Muscle of leg (tissue), 11 donors: ENCODE data around the gene TACC2. TPM values are rescaled to one million over a fixed set of nuclear protein-coding genes. Genes with fewer than 3 reads are reported as not detected.

Source experiments
- DNase-seq: peaks from one replicate; pipeline ENCODE4 v3.0.0; 2013
- H3K27ac ChIP-seq: one replicate; pipeline ENCODE4 v1.5.1; 2013; ENCODE audit warnings: mild to moderate bottlenecking, low read length, control low read depth
- H3K27me3 ChIP-seq: one replicate; pipeline ENCODE4 v1.6.1; 2013; ENCODE audit warnings: low read length; ENCODE audit not compliant: control insufficient read depth, insufficient read depth
- H3K36me3 ChIP-seq: one replicate; pipeline ENCODE4 v1.6.1; 2013; ENCODE audit warnings: low read length; ENCODE audit not compliant: control insufficient read depth, insufficient read depth
- H3K4me1 ChIP-seq: one replicate; pipeline ENCODE4 v1.6.1; 2013; ENCODE audit warnings: low read length; ENCODE audit not compliant: control insufficient read depth, insufficient read depth
- H3K4me3 ChIP-seq: one replicate; pipeline ENCODE4 v1.5.1; 2013; ENCODE audit warnings: low read length, control low read depth
- H3K9me3 ChIP-seq: replicated peaks from 2 replicates; pipeline ENCODE4 v1.6.1; 2013; ENCODE audit warnings: low read depth, low read length; ENCODE audit not compliant: control insufficient read depth
- WGBS: methylation state at CpG from one replicate; pipeline ENCODE4 v1.1.5; 2013; ENCODE audit warnings: missing lambda C conversion rate; ENCODE audit not compliant: insufficient coverage; 5-methylcytosine and 5-hydroxymethylcytosine counted together
- polyA plus RNA-seq, 8 donors: library from polyadenylated mRNA; unstranded; fragments of 120-200 nt; gene quantifications; one replicate each; pipeline versions ENCODE4 v1.2.1 to v1.2.3, GENCODE V29; 2013; ENCODE audit warnings: inconsistent platforms in 1 of 8, low replicate concordance in 1 of 8; ENCODE audit not compliant: insufficient read length in 8 of 8, insufficient read depth in 1 of 8
- total RNA-seq: library from RNA; stranded (reverse); fragments of 120-200 nt; gene quantifications from one replicate; pipeline ENCODE4 v1.2.4, GENCODE V29; 2013

Gene TACC2
- total and polyA plus RNA-seq, 9 donors: 53.6 to 132 (median 104) TPM

DNA sequence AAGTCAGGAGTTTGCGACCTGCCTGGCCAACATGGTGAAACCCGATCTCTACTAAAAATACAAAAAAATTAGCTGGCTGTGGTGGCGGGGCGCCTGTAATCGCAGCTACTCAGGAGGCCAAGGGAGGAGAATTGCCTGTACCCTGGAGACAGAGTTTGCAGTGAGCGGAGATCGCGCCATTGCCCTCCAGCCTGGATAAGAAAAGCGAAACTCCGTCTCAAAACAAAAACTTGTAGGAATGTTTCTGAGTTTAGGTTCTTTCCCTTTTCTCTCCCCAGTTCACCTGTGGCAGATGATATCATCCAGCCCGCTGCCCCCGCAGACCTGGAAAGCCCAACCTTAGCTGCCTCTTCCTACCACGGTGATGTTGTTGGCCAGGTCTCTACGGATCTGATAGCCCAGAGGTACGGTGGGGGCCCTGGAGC, 143.4 kb downstream of the TACC2 start:
- Histone ChIP-seq H3K27me3 (no peaks in the 10 kb centered on the region), H3K36me3 (peaks cover 41% of the 10 kb centered on the region), H3K4me1 (peaks cover 33% of the 10 kb centered on the region), H3K9me3 (no peaks in the 10 kb centered on the region), H3K4me3 (no peak overlapping the region), H3K27ac (no peak overlapping the region)
- DNase-seq: no peak
- WGBS: 35% methylated on average over 4 of the region's 15 CpGs

DNA sequence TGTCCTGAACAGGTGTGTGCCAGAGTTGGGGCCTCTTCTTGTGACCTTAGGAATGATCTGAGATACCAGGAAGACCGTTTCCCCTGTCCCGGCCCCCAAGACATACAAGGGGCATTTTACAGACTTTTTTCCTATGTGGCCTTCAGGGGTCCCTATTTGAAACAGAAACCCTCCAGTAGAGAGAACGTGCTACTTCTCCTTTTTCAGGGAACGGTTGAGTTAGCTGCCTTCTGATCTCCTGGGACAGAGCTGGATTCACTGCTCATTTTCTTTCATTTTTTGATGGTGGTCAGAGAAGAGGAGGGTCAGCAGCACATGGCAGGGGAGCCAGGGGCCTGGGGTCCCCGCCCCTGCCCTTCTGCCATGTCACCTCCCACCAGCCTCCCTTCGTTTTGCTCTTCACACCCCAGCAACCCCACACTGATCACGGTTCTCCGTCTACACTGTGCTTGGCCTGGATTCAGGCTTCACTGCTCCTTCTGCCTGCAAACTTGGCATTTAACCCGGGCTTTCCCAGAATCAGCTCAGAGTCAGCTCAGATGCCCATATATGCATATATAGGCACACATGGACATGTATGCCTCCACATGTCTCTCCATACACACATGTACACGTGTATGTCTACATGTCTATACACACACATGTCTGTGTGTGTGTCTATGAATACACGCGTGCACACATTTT, 144.1 kb downstream of the TACC2 start:
- DNase-seq: no peak
- Histone ChIP-seq H3K4me3 (no peak overlapping the region), H3K27ac (no peak overlapping the region), H3K36me3 (peaks cover 46% of the 10 kb centered on the region), H3K9me3 (no peaks in the 10 kb centered on the region), H3K27me3 (no peaks in the 10 kb centered on the region), H3K4me1 (peaks cover 26% of the 10 kb centered on the region)
- WGBS: 62% methylated on average over 7 of the region's 12 CpGs

GRCh38 chr10:122135251-122136025, 146.5 kb downstream of the TACC2 start:
- no peak overlapping the region for H3K27ac ChIP-seq
- no peak for DNase-seq
- no peak overlapping the region for H3K4me3 ChIP-seq
- peaks cover 48% of the 10 kb centered on the region for H3K36me3 ChIP-seq
- no peaks in the 10 kb centered on the region for H3K27me3 ChIP-seq
- H3K4me1 ChIP-seq: peaks cover 38% of the 10 kb centered on the region
- 95% methylated on average over 10 of the region's 13 CpGs for WGBS
- no peaks in the 10 kb centered on the region for H3K9me3 ChIP-seq

DNA sequence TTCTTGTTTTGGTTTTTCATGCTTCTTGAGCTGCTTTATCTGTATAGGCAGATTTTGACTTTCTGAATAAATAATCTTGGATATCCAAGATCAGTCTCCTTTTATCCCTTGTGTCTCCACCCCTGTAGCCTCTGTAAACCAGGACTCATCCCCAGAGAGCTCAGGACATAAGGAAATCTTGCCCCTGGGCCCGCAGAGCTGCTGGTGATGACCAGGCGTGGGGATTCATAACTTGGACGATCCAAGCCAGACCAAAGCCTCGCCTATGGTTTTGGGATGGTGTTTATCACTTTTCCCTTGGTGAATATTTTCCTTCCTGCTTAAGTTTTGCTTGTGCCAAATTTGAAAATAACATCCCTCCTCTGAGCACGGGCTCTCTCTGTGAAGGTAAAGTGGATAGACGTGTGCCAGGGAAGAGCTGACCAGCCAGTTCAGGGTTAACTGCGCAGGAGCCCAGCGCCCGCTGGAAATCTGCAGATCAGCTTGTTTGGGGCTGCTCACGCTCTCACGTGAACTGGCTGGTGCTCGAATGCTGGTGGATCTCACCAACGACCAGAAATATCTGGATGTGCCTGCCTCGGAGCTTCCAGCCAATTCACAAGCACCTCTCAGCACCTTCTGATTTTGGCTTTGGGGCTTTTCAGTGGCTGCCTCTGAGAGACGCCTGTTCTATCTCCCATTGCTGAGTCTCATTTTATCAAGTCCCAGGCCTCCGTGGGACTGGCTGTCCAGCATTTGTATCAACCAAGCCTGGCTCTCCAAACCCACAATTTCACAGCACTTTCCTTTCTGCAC, 150.1 kb downstream of the TACC2 start:
- H3K36me3 ChIP-seq: peaks cover 39% of the 10 kb centered on the region
- peak; percentile 25 for DNase-seq
- WGBS: 29% methylated on average over 11 of the region's 16 CpGs
- peaks cover 53% of the 10 kb centered on the region for H3K4me1 ChIP-seq
- no peak overlapping the region for H3K4me3 ChIP-seq
- no peaks in the 10 kb centered on the region for H3K9me3 ChIP-seq
- no peaks in the 10 kb centered on the region for H3K27me3 ChIP-seq
- no peak overlapping the region for H3K27ac ChIP-seq

- WGBS: 38% methylated on average over 8 of the region's 10 CpGs
- Histone ChIP-seq H3K27ac (peak overlapping the region; percentile 22), H3K27me3 (no peaks in the 10 kb centered on the region), H3K4me1 (peaks cover 57% of the 10 kb centered on the region), H3K9me3 (no peaks in the 10 kb centered on the region), H3K36me3 (peaks cover 38% of the 10 kb centered on the region), H3K4me3 (no peak overlapping the region)
- DNase-seq: peak; percentile 35
Observed at GRCh38 chr10:122139627-122140170, 150.7 kb downstream of the TACC2 start.

- Histone ChIP-seq H3K4me1 (peaks cover 57% of the 10 kb centered on the region), H3K36me3 (peaks cover 34% of the 10 kb centered on the region), H3K27me3 (no peaks in the 10 kb centered on the region), H3K4me3 (no peak overlapping the region), H3K27ac (peak overlapping the region; percentile 72), H3K9me3 (peaks cover 3% of the 10 kb centered on the region)
- peak; percentile 32 for DNase-seq
- 65% methylated on average over 9 of the region's 9 CpGs for WGBS
Observed at GRCh38 chr10:122140461-122140902, 151.5 kb downstream of the TACC2 start.

- 25% methylated on average over 9 of the region's 10 CpGs for WGBS
- no peak overlapping the region for H3K4me3 ChIP-seq
- H3K4me1 ChIP-seq: peaks cover 57% of the 10 kb centered on the region
Observed at GRCh38 chr10:122140941-122141623, 152.1 kb downstream of the TACC2 start.

DNA sequence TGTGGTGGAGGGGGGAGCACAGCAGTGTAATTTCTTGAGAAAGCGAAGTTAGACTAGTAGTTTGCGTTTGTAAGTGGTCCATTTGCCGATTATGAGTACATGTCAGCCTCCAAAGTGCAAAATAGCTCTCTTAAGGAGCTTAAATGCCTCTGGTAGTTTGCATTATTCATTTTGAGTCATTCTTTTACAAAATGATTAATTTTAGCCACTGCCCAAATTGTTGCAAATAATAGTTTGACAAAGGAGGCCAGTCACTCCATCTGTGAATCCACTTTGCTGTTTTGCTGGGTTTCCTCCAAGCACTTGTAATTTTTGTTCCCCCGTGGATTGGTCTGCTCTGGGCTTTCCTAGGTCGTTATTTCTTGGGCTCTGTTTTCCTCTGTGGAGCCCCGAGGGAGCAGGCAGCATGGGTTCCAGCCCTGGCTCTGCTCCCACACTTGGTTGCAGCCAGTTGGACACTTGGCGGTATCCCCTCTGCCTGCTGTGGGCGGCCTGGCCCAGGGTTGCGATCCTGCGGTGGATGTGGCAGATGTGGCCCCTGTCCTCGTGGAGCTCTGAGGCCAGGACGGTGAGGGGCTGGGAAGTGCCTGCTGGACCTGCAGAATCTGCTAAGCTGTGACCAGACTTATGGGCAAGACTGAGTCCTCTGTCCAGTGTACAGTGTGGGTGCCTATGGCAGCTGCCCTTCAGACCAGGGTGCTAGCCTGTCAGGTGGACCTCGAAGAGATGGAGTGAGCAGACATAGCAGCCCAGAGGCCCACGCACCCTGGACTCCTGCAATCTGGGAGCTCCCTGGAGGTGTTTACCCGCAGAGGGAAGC, 153.1 kb downstream of the TACC2 start:
- 25% methylated on average over 13 of the region's 15 CpGs for WGBS
- H3K36me3 ChIP-seq: peaks cover 32% of the 10 kb centered on the region
- peaks cover 61% of the 10 kb centered on the region for H3K4me1 ChIP-seq

More at GRCh38 chr10:122140941-122141623, 152.1 kb downstream of the TACC2 start:
- Histone ChIP-seq H3K36me3 (peaks cover 34% of the 10 kb centered on the region), H3K27ac (peak overlapping the region; percentile 72), H3K27me3 (no peaks in the 10 kb centered on the region), H3K9me3 (peaks cover 3% of the 10 kb centered on the region)
- peak; percentile 82 for DNase-seq

More for the DNA sequence above, 153.1 kb downstream of the TACC2 start:
- DNase-seq: peak; percentile 73
- Histone ChIP-seq H3K9me3 (peaks cover 3% of the 10 kb centered on the region), H3K27ac (peak overlapping the region; percentile 72), H3K27me3 (no peaks in the 10 kb centered on the region), H3K4me3 (no peak overlapping the region)
